RPMI7951 (cell line): ENCODE measurements around the gene TNS1. TPM values are rescaled to one million over a fixed set of nuclear protein-coding genes. Genes with fewer than 3 reads are reported as not detected.

Experiments used
- DNase-seq: peaks from one replicate; pipeline ENCODE4 v3.0.0-alpha.2; 2012; ENCODE audit warnings: low read depth
- total RNA-seq: library from RNA; depleted of rRNA; stranded (reverse); fragments of >200 nt; shearing (Covaris generic); gene quantifications from 2 replicates; pipeline ENCODE4 v1.2.3, GENCODE V29; 2014

TNS1 gene
- total RNA-seq, 1 experiment from 2014 or later = 2.5 TPM

- no peak for DNase-seq
These were observed 71.8 kb downstream of the TNS1 start for GRCh38 chr2:217930761-217931563.

GRCh38 chr2:217929757-217930707 is 72.8 kb downstream of the TNS1 start:
- DNase-seq = no peak

DNA sequence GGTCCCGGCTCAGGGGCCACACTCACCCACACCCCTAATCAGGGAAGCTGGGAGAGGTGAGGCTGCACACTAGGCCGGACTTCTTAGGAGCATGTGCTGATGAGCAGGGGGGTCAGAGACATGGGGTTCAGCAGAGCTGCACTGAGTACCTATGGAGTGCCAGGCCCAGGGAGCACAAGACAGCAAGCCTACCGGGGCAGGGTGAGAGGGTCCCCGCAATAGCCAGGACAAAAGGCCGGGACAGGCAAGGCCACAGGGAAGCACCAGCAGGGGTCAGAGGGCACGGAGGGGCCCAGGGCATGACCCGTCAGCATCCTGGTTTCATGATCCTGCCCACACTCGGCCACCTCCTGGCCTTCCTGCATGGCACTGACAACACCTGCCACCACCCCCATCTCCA is 73.5 kb downstream of the TNS1 start:
- DNase-seq = no peak

- no peak for DNase-seq
These were observed 74.2 kb downstream of the TNS1 start for GRCh38 chr2:217928324-217929181.

- DNase-seq = no peak
These were observed 75.0 kb downstream of the TNS1 start for GRCh38 chr2:217927601-217928323.

DNA sequence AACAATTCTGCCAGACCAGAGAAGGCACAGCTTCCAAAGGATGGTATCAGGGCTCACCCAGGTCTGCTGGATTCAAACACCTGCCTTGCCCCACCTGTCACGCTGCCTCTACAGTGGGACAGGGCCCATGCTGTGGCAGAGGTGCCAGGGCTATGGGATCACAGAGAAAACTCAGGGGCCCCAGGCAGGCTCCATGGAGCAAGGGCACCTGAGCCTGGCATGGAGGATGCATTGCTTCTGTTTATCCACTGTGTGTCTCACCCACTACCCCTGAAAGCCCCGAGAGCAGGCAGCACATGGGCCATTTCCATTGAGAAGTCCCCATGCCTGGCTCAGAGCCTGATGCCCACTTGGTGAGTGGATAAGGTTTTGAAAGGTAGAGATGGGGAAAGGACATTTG is 76.0 kb downstream of the TNS1 start:
- DNase-seq = no peak

GRCh38 chr2:217924346-217924901 is 78.4 kb downstream of the TNS1 start:
- no peak for DNase-seq

GRCh38 chr2:217923007-217923686 is 79.6 kb downstream of the TNS1 start:
- no peak for DNase-seq

DNA sequence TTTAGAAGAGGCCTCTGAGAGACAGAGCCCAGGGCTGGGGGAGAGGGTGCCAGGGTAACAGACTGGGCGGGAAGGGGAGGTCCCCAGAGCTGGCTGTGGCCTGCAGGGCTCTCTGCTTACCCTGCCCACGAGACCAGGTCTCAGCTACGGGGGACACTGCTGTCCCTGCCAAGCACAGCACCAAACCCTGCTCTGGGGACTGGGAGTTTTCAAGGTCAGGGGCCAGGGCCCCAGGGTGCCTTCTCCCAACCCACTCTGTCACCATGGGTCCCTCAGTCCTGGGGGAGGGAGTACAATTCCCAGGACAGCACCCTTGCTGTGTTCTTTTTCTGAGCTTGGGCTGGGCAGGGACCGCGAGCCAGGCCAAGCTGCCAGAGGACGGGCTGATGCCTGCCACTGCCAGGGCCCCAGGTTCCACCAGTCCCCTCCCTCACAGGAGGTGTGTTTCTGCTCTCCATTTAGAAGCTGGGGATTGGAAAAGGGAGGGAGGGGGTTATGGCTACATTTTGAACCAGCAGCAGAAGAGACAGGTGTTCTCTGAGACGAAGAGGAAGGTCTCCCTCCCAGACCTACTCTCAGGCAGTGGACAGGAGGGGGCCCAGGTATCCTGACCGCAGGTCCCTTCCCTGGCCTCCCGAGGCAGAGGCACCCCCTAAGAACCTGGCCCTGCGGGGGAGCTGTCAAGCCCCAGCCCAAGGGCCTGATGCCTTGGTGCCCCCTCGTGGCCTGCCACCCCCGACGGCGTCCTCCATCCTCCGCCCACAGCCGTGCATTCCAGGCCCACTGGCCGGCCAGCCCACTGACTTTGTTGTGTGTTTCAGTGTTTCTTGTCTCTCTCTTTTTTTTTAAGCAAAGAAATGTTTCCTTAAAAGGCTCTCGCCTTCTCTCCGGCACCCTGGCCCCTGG is 80.4 kb downstream of the TNS1 start:
- no peak for DNase-seq

DNA sequence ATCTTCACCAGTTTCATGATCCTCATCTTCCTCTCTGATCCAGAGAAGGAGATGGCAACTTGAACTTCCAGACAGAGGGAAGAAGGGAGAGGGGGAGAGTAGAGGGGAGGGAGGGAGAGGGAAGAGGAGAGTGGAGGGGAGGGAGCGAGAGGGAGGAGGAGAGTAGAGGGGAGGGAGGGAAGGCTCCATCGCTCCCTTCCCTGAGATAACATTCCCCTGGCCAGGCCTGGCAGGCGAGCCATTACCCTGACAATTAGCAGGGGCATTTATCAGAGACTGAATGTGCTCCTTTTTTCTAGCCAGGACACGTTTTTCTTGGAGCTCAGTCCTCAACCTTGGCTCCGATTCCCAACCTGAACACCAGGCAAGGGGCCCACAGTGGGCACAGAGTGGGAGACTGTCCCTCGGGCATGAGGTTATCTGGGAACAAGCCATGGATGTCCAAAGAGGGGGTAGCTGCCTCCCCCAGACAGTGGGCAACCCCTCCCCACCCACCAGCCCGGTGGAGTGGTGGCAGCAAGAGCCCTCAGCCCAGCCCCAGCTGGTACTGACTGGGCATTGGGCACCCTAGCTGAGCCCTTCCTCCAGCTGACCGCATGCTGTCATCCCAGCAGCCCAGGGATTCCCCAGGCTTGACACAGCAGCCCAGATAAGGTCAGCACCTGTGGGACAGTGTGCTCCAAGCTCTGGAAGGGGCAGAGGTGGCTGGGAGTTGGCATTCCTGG is 81.8 kb downstream of the TNS1 start:
- peak; percentile 28 for DNase-seq

DNA sequence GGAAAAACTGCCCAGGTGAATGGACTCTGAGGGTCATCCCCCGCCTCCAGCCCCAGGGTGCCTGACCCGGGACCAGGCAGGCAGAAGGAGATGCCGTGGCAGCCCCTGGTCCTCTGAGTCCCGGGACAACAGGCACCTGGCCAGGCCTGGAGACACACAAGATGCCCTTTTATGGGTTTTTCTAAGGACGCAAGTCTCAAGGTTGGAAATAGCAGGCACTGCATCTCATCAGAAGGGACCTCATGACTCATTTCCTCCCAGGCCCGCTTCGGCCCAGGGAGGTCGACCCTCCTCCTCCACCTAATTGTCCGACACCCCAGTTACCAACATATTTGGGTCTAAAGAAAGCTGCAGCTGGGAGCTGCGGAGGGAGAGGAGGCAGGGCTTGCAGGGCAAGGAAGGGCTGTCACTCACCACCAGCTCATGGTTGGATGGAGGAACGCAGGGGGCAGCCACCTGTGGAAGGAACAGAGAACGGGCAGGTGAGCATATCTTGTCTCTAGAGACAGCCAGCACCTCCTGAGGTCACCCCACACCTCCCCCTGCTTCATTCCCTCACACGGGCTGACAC is 82.9 kb downstream of the TNS1 start:
- peak; percentile 80 for DNase-seq

- DNase-seq = no peak
These were observed 83.6 kb downstream of the TNS1 start for GRCh38 chr2:217919204-217919603.

DNA sequence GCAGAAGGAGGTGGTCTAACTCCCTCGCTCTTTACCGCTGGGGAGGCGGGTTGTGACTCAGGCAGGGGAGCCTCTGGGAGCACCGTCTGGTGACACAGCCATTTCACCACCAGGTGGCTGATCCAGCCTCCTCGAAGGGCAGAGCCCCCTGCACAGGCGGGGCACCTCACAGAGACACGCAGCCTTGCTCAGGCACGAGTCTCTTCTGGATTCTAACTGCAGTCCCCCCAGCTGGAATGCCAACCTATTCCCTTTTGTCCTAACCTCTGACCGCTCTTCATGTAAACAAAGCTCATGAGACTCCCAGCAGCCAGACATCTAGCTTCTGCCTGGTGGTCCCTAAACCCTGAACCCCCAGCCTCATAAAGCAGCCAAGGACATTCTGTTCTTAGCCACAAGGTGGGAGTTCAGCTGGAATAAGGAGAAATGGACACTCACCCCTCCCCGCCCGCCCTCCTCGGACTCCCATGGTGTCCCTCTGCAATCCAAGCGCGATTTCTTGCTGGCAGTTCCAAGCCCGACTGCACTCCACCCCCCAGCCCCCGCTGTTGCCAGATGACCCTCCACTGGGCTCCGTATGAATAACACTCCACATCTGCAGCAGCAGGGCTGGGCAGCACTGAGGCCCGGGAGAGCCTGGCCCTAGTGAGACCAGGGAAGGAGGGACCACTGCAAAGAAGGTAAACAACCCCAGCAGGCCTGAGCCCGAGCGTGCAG is 84.3 kb downstream of the TNS1 start:
- no peak for DNase-seq

DNA sequence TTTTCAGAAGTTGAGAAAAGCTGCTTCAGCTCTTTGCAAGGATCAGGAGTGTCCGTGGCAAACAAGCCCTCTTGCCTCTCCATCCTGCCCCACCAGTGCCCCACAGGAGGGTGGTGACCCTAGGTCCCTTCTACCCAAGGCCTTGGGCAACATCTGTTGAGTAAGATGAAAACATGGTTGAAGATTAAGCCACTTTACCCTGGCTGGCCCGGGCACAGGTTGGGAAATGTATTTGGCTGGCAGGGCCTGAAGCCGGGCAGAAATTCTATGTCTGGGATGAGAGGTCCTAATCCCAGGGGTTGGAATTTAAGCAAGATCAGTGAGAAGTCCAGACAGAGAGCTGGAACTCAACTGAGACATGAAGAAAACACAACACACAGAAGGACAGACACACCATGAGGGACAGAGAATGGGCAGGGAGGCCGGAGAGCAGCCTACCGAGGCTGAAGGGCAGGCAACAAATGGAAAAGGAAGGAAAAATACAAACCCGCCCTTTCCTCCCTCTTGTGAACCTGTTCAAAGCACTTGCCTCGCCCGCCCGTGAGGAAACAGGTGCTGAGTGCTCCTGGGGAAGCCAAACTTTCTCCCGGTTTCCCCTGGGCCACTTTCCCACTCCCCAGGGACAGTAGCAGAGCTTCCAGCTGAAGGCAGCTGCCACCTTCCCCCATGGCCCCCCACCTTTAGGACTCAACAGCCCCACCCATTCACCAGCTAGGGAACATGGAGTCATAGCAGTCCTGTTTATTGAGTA is 86.1 kb downstream of the TNS1 start:
- no peak for DNase-seq

DNA sequence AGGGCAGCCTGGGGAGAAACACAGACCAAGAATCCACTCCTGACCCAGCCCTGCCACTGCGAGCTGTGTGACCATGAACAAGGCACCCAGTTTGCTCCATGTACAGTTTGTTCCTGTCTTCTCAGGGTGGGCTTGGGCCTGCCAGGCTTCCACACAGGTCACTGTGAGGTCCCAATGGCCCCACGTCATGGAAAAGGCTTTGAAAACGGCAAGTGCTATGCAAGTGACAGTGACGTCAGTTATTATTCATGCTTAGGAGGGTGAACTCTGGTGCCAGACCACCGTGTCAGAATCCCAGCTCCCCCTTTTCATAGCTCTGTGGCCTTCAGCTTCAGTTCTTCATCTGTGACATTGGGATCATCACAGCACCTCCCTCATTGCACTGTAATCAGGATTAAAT is 87.1 kb downstream of the TNS1 start:
- DNase-seq = no peak

DNA sequence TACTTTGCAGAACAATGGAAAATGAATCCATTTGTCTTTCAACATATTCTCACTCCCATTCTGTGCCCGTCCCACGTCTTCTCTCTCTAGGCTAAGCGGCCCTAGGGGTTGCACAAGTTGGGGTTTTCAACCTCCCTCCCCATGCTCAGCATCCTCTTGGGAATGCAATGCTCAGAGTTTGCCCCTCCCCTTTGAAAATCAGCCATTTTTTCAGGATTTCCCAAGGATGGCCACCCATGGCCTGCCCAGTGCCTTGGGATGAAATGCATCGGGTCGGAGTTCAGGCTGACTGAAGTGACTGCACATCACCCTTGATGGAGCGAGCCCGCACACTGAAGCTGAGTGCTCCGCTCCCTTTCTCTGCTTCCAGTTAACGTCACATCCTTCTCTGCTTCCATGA is 87.9 kb downstream of the TNS1 start:
- no peak for DNase-seq

- no peak for DNase-seq
These were observed 88.7 kb downstream of the TNS1 start for GRCh38 chr2:217914078-217914477.
